HCT116 (cell line): Measurements from ENCODE around the gene MALT1. TPM values are rescaled to one million over a fixed set of nuclear protein-coding genes. Genes with fewer than 3 reads are reported as not detected.

Source experiments
- ATAC-seq: fragments of 200-7000 bp; cut with Tn5 transposase; 2 replicates; pipeline ENCODE4 v1.9.1; 2020; ENCODE audit warnings: mild to moderate bottlenecking, moderate library complexity
- Bru-seq: library from RNA; stranded (reverse); fragments of 400-500 nt; gene quantifications from one replicate; lab custom pipeline; 2021; lab: Mats Ljungman, UMichigan
- BruChase-seq, 2 experiments: library from RNA; stranded (reverse); fragments of 400-500 nt; gene quantifications; one replicate each; lab custom pipeline; 2021; lab: Mats Ljungman, UMichigan
- BruUV-seq: library from RNA; stranded (reverse); fragments of 400-500 nt; replicated peaks from 2 replicates; lab custom pipeline; 2021; lab: Mats Ljungman, UMichigan
- CTCF ChIA-PET: fragments of 300-600 bp; sonication (Branson Sonifier 250); formaldehyde crosslinking; loops from one replicate; lab custom pipeline; 2021; ENCODE audit warnings: antibody characterized with exemption; lab: Charles Lee
- POLR2A ChIA-PET: fragments of 300-600, 350-600 bp; sonication (Branson Sonifier 250); formaldehyde crosslinking; loops from one replicate; lab custom pipeline; 2021; ENCODE audit warnings: antibody characterized with exemption; lab: Charles Lee
- RAD21 ChIA-PET, 2 experiments: fragments of 300-600 bp; sonication (Branson Sonifier 250); formaldehyde crosslinking; loops; one replicate each; lab custom pipeline; 2023; ENCODE audit warnings: low total read pairs in 2 of 2; ENCODE audit not compliant: uncharacterized antibody in 2 of 2, unreplicated experiment in 2 of 2, low non-redundant PET in 1 of 2; lab: Charles Lee
- DNase-seq: peaks from one replicate; pipeline ENCODE4 v3.0.0-alpha.2; 2010; ENCODE audit warnings: low read depth, low spot score
- H2AFZ ChIP-seq: fragments of 200-600 bp; shearing (Covaris generic), sonication (generic); 2 replicates; pipeline ENCODE4 v1.6.1; 2017; ENCODE audit warnings: low read depth, mixed run types, mixed read lengths, antibody characterized with exemption, low read length; ENCODE audit not compliant: poor library complexity, severe bottlenecking
- H3K27ac ChIP-seq: 2 replicates; pipeline ENCODE4 v1.5.1; 2012; ENCODE audit warnings: low read depth, low read length
- H3K27me3 ChIP-seq: fragments of 200-600 bp; sonication (generic); 2 replicates; pipeline ENCODE4 v1.6.1; 2016; ENCODE audit warnings: mixed run types, low read length, mixed read lengths; ENCODE audit not compliant: insufficient read depth
- H3K36me3 ChIP-seq, 2 experiments: fragments of 200-500 bp in 1 of 2; fragments of 200-600 bp in 1 of 2; sonication (Bioruptor generic) in 1 of 2; sonication (generic) in 1 of 2; 2 replicates each; pipeline versions ENCODE4 v1.5.1 to v1.6.1; 2014 to 2016; ENCODE audit warnings: low read length in 2 of 2, inconsistent platforms in 1 of 2, mixed read lengths in 1 of 2, mixed run types in 1 of 2; ENCODE audit not compliant: insufficient read depth in 2 of 2, control insufficient read depth in 1 of 2
- H3K4me1 ChIP-seq, 2 experiments: fragments of 200-600 bp in 1 of 2; sonication (generic) in 1 of 2; 2 replicates each; pipeline versions ENCODE4 v1.5.1 to v1.6.1; 2012 to 2017; ENCODE audit warnings: low read length in 2 of 2, inconsistent platforms in 1 of 2, mild to moderate bottlenecking in 1 of 2, mixed read lengths in 1 of 2, mixed run types in 1 of 2, moderate library complexity in 1 of 2; ENCODE audit not compliant: insufficient read depth in 2 of 2, control insufficient read depth in 1 of 2
- H3K4me2 ChIP-seq: fragments of 200-600 bp; sonication (generic); 2 replicates; pipeline ENCODE4 v1.6.1; 2017; ENCODE audit warnings: mixed run types, low read length, mixed read lengths
- H3K4me3 ChIP-seq, 2 experiments: fragments of 200-600 bp in 1 of 2; sonication (generic) in 1 of 2; replicated peaks in 1 of 2; 2 replicates each; pipeline ENCODE4 v1.5.1; 2011 to 2016; ENCODE audit warnings: low read length in 2 of 2, control low read depth in 1 of 2, low read depth in 1 of 2, mild to moderate bottlenecking in 1 of 2, mixed read lengths in 1 of 2, mixed run types in 1 of 2
- H3K79me2 ChIP-seq: fragments of 200-600 bp; sonication (generic); 2 replicates; pipeline ENCODE4 v1.6.1; 2017; ENCODE audit warnings: mild to moderate bottlenecking, mixed run types, low read length, moderate library complexity, mixed read lengths; ENCODE audit not compliant: insufficient read depth
- H3K9ac ChIP-seq: fragments of 200-600 bp; sonication (generic); 2 replicates; pipeline ENCODE4 v1.6.1; 2016; ENCODE audit warnings: low read length, mixed read lengths
- H3K9me2 ChIP-seq: fragments of 200-600 bp; sonication (generic), shearing (Covaris generic); 2 replicates; pipeline ENCODE4 v1.6.1; 2017; ENCODE audit warnings: mixed run types, mild to moderate bottlenecking, moderate library complexity; ENCODE audit not compliant: insufficient read depth
- H3K9me3 ChIP-seq, 2 experiments: fragments of 200-500 bp in 1 of 2; fragments of 200-600 bp in 1 of 2; sonication (Bioruptor generic) in 1 of 2; sonication (generic) in 1 of 2; 2 replicates each; pipeline ENCODE4 v1.6.1; 2014 to 2017; ENCODE audit warnings: low read length in 2 of 2, mixed read lengths in 2 of 2, inconsistent platforms in 1 of 2, low read depth in 1 of 2, mild to moderate bottlenecking in 1 of 2, mixed run types in 1 of 2, moderate library complexity in 1 of 2; ENCODE audit not compliant: control insufficient read depth in 1 of 2, insufficient read depth in 1 of 2
- H4K20me1 ChIP-seq: fragments of 200-600 bp; sonication (generic), shearing (Covaris generic); 2 replicates; pipeline ENCODE4 v1.6.1; 2017; ENCODE audit warnings: mixed run types, mild to moderate bottlenecking, moderate library complexity; ENCODE audit not compliant: insufficient read depth
- EGR1 ChIP-seq: IDR thresholded peaks from 2 replicates; pipeline ENCODE4 v1.6.1; 2012; ENCODE audit warnings: low read depth
- POLR2A ChIP-seq: IDR thresholded peaks from 2 replicates; pipeline ENCODE4 v1.7.0; 2011; ENCODE audit warnings: borderline replicate concordance; ENCODE audit not compliant: insufficient read depth, insufficient read length; ENCODE audit errors: extremely low read depth
- POLR2AphosphoS5 ChIP-seq: IDR thresholded peaks from 2 replicates; pipeline ENCODE4 v1.6.1; 2011; ENCODE audit warnings: mild to moderate bottlenecking, low read depth, low read length, moderate library complexity
- YY1 ChIP-seq: IDR thresholded peaks from 2 replicates; pipeline ENCODE4 v1.6.1; 2011; ENCODE audit warnings: low read length, low read depth, moderate library complexity, mild to moderate bottlenecking; ENCODE audit not compliant: insufficient replicate concordance; ENCODE audit errors: extremely low read depth
- intact Hi-C: fragments of 100-400 bp; cut with micrococcal nuclease; formaldehyde crosslinking; loops from 2 replicates; pipeline ENCODE4 v1.10.0; 2022
- long read RNA-seq: library from polyadenylated mRNA; unstranded; transcript quantifications from one replicate; pipeline ENCODE4 v2.0.0, GENCODE V29; 2021; ENCODE audit not compliant: unreplicated experiment
- polyA plus RNA-seq: library from polyadenylated mRNA; unstranded; fragments of >200 nt; gene quantifications from 2 replicates; pipeline ENCODE4 v1.2.1, GENCODE V29; 2012; ENCODE audit warnings: missing spikeins
- total RNA-seq: library from RNA; stranded (reverse); gene quantifications from one replicate; pipeline ENCODE4 v1.2.1, GENCODE V29; 2021; ENCODE audit not compliant: unreplicated experiment
- TF ChIP-seq, protein P1 (sequence below): IDR thresholded peaks from 2 replicates; pipeline ENCODE4 v1.6.1; 2011; ENCODE audit warnings: mild to moderate bottlenecking, low read length, moderate library complexity; ENCODE audit not compliant: insufficient replicate concordance; ENCODE audit errors: extremely low read depth

Gene MALT1, protein sequence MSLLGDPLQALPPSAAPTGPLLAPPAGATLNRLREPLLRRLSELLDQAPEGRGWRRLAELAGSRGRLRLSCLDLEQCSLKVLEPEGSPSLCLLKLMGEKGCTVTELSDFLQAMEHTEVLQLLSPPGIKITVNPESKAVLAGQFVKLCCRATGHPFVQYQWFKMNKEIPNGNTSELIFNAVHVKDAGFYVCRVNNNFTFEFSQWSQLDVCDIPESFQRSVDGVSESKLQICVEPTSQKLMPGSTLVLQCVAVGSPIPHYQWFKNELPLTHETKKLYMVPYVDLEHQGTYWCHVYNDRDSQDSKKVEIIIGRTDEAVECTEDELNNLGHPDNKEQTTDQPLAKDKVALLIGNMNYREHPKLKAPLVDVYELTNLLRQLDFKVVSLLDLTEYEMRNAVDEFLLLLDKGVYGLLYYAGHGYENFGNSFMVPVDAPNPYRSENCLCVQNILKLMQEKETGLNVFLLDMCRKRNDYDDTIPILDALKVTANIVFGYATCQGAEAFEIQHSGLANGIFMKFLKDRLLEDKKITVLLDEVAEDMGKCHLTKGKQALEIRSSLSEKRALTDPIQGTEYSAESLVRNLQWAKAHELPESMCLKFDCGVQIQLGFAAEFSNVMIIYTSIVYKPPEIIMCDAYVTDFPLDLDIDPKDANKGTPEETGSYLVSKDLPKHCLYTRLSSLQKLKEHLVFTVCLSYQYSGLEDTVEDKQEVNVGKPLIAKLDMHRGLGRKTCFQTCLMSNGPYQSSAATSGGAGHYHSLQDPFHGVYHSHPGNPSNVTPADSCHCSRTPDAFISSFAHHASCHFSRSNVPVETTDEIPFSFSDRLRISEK
- total RNA-seq = 41.1 TPM
- polyA plus RNA-seq = 18.0 and 23.4 TPM in 2 replicates
- Bru-seq, nascent RNA = percentile 97 among the genes with signal in this experiment
- BruChase-seq, experiment 1, labeled RNA remaining after a 6-hour chase = percentile 89 among the genes with signal in this experiment
- percentile 92 among the genes with signal in this experiment for BruChase-seq, experiment 2, labeled RNA remaining after a 2-hour chase
- long read RNA-seq, full-length matches to known transcripts = 83 of 122 reads
- long read RNA-seq, partial matches to known transcripts = 14 of 122 reads
- long read RNA-seq, other reads (novel, unspliced or antisense) = 25 of 122 reads

- peak; percentile 83 for ATAC-seq
- H3K79me2 ChIP-seq = peaks cover 45% of the 10 kb centered on the region
- TF ChIP-seq POLR2A = peak; percentile 30
- peak; percentile 87 for TF ChIP-seq POLR2AphosphoS5
- peak; percentile 46 for TF ChIP-seq YY1
- TF ChIP-seq, protein P1, sequence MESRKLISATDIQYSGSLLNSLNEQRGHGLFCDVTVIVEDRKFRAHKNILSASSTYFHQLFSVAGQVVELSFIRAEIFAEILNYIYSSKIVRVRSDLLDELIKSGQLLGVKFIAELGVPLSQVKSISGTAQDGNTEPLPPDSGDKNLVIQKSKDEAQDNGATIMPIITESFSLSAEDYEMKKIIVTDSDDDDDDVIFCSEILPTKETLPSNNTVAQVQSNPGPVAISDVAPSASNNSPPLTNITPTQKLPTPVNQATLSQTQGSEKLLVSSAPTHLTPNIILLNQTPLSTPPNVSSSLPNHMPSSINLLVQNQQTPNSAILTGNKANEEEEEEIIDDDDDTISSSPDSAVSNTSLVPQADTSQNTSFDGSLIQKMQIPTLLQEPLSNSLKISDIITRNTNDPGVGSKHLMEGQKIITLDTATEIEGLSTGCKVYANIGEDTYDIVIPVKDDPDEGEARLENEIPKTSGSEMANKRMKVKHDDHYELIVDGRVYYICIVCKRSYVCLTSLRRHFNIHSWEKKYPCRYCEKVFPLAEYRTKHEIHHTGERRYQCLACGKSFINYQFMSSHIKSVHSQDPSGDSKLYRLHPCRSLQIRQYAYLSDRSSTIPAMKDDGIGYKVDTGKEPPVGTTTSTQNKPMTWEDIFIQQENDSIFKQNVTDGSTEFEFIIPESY = peak; percentile 29
- no peak for TF ChIP-seq EGR1
- TF ChIP-seq, all 23 proteins: peak for 4
- Histone ChIP-seq H2AFZ (peak within 1 kb of the TSS; percentile 26), H3K9me3 (no peaks in the 10 kb centered on the region), H4K20me1 (no peaks in the 10 kb centered on the region), H3K4me3 (peak within 1 kb of the TSS; percentile 68 to 75), H3K27me3 (no peaks in the 10 kb centered on the region), H3K9me2 (no peaks in the 10 kb centered on the region), H3K4me2 (peak within 1 kb of the TSS; percentile 92), H3K27ac (peak within 1 kb of the TSS; percentile 92), H3K9ac (peak within 1 kb of the TSS; percentile 73), H3K4me1 (peaks cover 56 to 67% of the 10 kb centered on the region in 2 experiments), H3K36me3 (no peaks in the 10 kb centered on the region)
- BruUV-seq = no TSS peak
- ChIA-PET POLR2A (interaction anchor here (0.9 to 3.6 kb wide), 14 partner anchors 10 to 249 kb away, joined by 3 to 24 read pairs (median 5); no protein-coding TSS in a partner anchor), CTCF (interaction anchor here (0.7 kb wide), 2 partner anchors 87 to 164 kb away, joined by 3 read pairs; no protein-coding TSS in a partner anchor), RAD21 (interaction anchor here in 1 of 2 experiments (0.6 kb wide), 1 partner anchor 92 kb away, joined by 3 read pairs; no protein-coding TSS in a partner anchor)
- intact Hi-C loops = loop anchor here (1.0 to 5.0 kb wide), 2 partner anchors 130 to 144 kb away; no protein-coding TSS in a partner anchor
- peak; percentile 68 for DNase-seq
Measured at GRCh38 chr18:58671111-58671631, at the start of gene MALT1. TSS of gene MALT1 (plus strand) at chr18:58671465. CDS start at chr18:58671644, 179 bp downstream.
